Mesothelial cell of epicardium (in vitro differentiated cells): Measurements from ENCODE around the gene SHISA7. TPM values are rescaled to one million over a fixed set of nuclear protein-coding genes. Genes with fewer than 3 reads are reported as not detected.

Source experiments
- DNase-seq, 2 experiments: peaks; one replicate each; pipeline ENCODE4 v3.0.0; 2021; ENCODE audit warnings: low spot score in 2 of 2; ENCODE audit not compliant: unreplicated experiment in 2 of 2
- H3K27ac Mint-ChIP-seq: 2 replicates; pipeline ENCODE4 v1.8.0; 2021; ENCODE audit warnings: mixed read lengths
- H3K27me3 Mint-ChIP-seq: 2 replicates; pipeline ENCODE4 v1.8.0; 2021; ENCODE audit warnings: low read depth, mixed read lengths
- H3K36me3 Mint-ChIP-seq: 2 replicates; pipeline ENCODE4 v1.8.0; 2021; ENCODE audit warnings: mixed read lengths
- H3K4me1 Mint-ChIP-seq: 2 replicates; pipeline ENCODE4 v1.8.0; 2021; ENCODE audit warnings: mixed read lengths
- H3K4me3 Mint-ChIP-seq: 2 replicates; pipeline ENCODE4 v1.8.0; 2021; ENCODE audit warnings: mild to moderate bottlenecking, moderate library complexity, mixed read lengths
- H3K9me3 Mint-ChIP-seq: 2 replicates; pipeline ENCODE4 v1.8.0; 2021; ENCODE audit warnings: mixed read lengths
- CTCF ChIP-seq: fragments of 200-600 bp; sonication (generic); IDR thresholded peaks from one replicate; pipeline ENCODE4 v1.5.0; 2021; ENCODE audit warnings: antibody characterized with exemption; ENCODE audit not compliant: unreplicated experiment
- total RNA-seq: library from RNA; stranded (reverse); gene quantifications from 3 replicates; pipeline ENCODE4 v1.2.1, GENCODE V29; 2021

SHISA7 gene
- total RNA-seq, 1 donor from 2014 or later = 0.04 TPM

GRCh38 chr19:55486043-55486970 is 43.2 kb upstream of the SHISA7 start:
- TF ChIP-seq CTCF = no peak
- Mint-ChIP-seq H3K9me3 (no peaks in the 10 kb centered on the region), H3K27me3 (no peaks in the 10 kb centered on the region), H3K36me3 (no peaks in the 10 kb centered on the region), H3K4me3 (peak overlapping the region; percentile 80), H3K27ac (peak overlapping the region; percentile 86), H3K4me1 (peaks cover 21% of the 10 kb centered on the region)
- no peak for DNase-seq

- Mint-ChIP-seq H3K4me3 (peak overlapping the region; percentile 80), H3K27me3 (no peaks in the 10 kb centered on the region), H3K27ac (peak overlapping the region; percentile 80), H3K4me1 (peaks cover 21% of the 10 kb centered on the region), H3K9me3 (no peaks in the 10 kb centered on the region), H3K36me3 (no peaks in the 10 kb centered on the region)
- DNase-seq = no peak
- TF ChIP-seq CTCF = no peak
Observed at GRCh38 chr19:55485439-55486011, 42.4 kb upstream of the SHISA7 start.

GRCh38 chr19:55484593-55485438 is 41.7 kb upstream of the SHISA7 start, which contains the start of gene NAT14:
TSS of gene NAT14 (plus strand) at chr19:55485188. CDS start at chr19:55485709, 521 bp downstream.
- peak within 1 kb of the TSS; percentile 80 for H3K4me3 Mint-ChIP-seq
- no peaks in the 10 kb centered on the region for H3K27me3 Mint-ChIP-seq
- peak; percentile 64 to 86 for DNase-seq
- H3K9me3 Mint-ChIP-seq = no peaks in the 10 kb centered on the region
- no peak for TF ChIP-seq CTCF
- H3K27ac Mint-ChIP-seq = peak within 1 kb of the TSS; percentile 80
- H3K4me1 Mint-ChIP-seq = peaks cover 21% of the 10 kb centered on the region
- no peaks in the 10 kb centered on the region for H3K36me3 Mint-ChIP-seq

GRCh38 chr19:55483706-55484592 is 40.8 kb upstream of the SHISA7 start:
- DNase-seq = no peak
- H3K4me1 Mint-ChIP-seq = peaks cover 21% of the 10 kb centered on the region
- H3K27ac Mint-ChIP-seq = no peak overlapping the region

More at GRCh38 chr19:55483706-55484592, 40.8 kb upstream of the SHISA7 start:
- peak overlapping the region; percentile 80 for H3K4me3 Mint-ChIP-seq
- TF ChIP-seq CTCF = no peak
- H3K36me3 Mint-ChIP-seq = no peaks in the 10 kb centered on the region
- H3K9me3 Mint-ChIP-seq = no peaks in the 10 kb centered on the region
- no peaks in the 10 kb centered on the region for H3K27me3 Mint-ChIP-seq
